GM12874 (cell line): ENCODE data around the gene CNPY2.

Source experiments
- TF ChIP-seq, protein P1 (sequence below): IDR thresholded peaks from 2 replicates; pipeline ENCODE4 v1.5.1; 2011; ENCODE audit warnings: low read depth, mild to moderate bottlenecking, control low read depth, low read length, moderate library complexity; ENCODE audit not compliant: insufficient read depth

Gene CNPY2

DNA sequence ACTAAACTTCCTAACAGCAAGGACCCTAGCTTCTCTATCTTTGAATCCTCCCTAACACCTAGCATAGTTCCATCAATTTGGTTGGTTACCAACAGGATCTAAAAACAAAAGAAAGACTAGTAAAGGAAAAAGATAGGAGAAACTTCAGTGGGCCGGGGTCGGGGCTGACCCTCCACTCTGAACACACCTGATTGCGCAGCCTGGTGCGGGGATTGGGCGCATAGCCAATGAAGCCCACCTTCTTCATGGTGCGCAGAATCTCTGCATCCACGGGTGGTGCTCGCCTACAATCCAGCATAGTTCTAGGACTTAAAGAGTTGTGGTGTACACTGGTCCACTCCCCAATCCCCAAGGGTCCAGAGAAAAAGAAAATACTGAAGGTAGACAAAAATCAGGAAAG, 10.3 kb upstream of the CNPY2 start:
- TF ChIP-seq, protein P1, sequence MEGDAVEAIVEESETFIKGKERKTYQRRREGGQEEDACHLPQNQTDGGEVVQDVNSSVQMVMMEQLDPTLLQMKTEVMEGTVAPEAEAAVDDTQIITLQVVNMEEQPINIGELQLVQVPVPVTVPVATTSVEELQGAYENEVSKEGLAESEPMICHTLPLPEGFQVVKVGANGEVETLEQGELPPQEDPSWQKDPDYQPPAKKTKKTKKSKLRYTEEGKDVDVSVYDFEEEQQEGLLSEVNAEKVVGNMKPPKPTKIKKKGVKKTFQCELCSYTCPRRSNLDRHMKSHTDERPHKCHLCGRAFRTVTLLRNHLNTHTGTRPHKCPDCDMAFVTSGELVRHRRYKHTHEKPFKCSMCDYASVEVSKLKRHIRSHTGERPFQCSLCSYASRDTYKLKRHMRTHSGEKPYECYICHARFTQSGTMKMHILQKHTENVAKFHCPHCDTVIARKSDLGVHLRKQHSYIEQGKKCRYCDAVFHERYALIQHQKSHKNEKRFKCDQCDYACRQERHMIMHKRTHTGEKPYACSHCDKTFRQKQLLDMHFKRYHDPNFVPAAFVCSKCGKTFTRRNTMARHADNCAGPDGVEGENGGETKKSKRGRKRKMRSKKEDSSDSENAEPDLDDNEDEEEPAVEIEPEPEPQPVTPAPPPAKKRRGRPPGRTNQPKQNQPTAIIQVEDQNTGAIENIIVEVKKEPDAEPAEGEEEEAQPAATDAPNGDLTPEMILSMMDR, result no peak

GRCh38 chr12:56324206-56324605, 8.4 kb upstream of the CNPY2 start:
- TF ChIP-seq, protein P1, result no peak

- TF ChIP-seq, protein P1, result no peak
These were observed 5.2 kb upstream of the CNPY2 start for GRCh38 chr12:56321027-56321426.

- TF ChIP-seq, protein P1, result no peak
These were observed 1.9 kb upstream of the CNPY2 start for GRCh38 chr12:56317675-56318074.

DNA sequence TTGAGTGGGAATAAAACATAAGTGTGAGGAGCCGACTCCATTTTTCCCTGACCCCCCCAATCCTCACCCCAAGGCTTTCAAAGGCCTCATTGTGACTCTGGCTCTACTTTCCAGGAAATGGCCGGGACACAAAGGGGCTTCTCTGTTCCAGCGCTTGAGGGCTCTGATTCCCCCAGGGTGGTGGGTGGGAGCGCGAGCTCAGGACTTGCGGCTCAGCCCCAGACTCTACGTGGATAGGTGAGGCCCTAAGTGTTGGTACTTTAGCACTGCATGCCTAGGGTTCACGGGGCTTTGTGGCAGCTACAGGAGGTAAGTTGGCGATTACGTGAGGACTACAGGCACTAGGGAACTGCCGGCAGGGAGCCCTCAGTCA, 553 bp downstream of the CNPY2 start:
- TF ChIP-seq, protein P1, result no peak

GRCh38 chr12:56311003-56311402, 4.8 kb downstream of the CNPY2 start:
- TF ChIP-seq, protein P1, result no peak

- TF ChIP-seq, protein P1, result no peak
These were observed 7.1 kb downstream of the CNPY2 start for GRCh38 chr12:56308714-56309113.
